WTC11 (cell line): ENCODE data around the gene TRIM62. TPM values are rescaled to one million over a fixed set of nuclear protein-coding genes. Genes with fewer than 3 reads are reported as not detected.

Experiments
- ATAC-seq: fragments of 200-7000 bp; cut with Tn5 transposase; 2 replicates; pipeline ENCODE4 v1.10.0; 2021; ENCODE audit warnings: mild to moderate bottlenecking, moderate library complexity
- CTCF ChIA-PET: fragments of 300-600 bp; sonication (Branson Sonifier 250); formaldehyde crosslinking; loops from one replicate; lab custom pipeline; 2021; ENCODE audit warnings: antibody characterized with exemption; lab: Charles Lee
- POLR2A ChIA-PET: fragments of 350-600 bp; sonication (Branson Sonifier 250); formaldehyde crosslinking; loops from one replicate; lab custom pipeline; 2021; ENCODE audit warnings: antibody characterized with exemption; lab: Charles Lee
- DNase-seq: peaks from one replicate; pipeline ENCODE4 v3.0.0; 2021; ENCODE audit warnings: low spot score
- H3K27ac Mint-ChIP-seq: 2 replicates; pipeline ENCODE4 v1.8.0; 2021; ENCODE audit warnings: mixed read lengths
- H3K27me3 Mint-ChIP-seq: 2 replicates; pipeline ENCODE4 v1.8.0; 2021; ENCODE audit warnings: low read depth, mild to moderate bottlenecking, moderate library complexity, mixed read lengths
- H3K36me3 Mint-ChIP-seq: 2 replicates; pipeline ENCODE4 v1.8.0; 2021; ENCODE audit warnings: mixed read lengths
- H3K4me1 Mint-ChIP-seq: 2 replicates; pipeline ENCODE4 v1.8.0; 2022; ENCODE audit warnings: mixed read lengths
- H3K4me3 Mint-ChIP-seq: 2 replicates; pipeline ENCODE4 v1.8.0; 2021; ENCODE audit warnings: mild to moderate bottlenecking, moderate library complexity, mixed read lengths
- H3K9me3 Mint-ChIP-seq: 2 replicates; pipeline ENCODE4 v1.8.0; 2021; ENCODE audit warnings: mixed read lengths
- AFF4 ChIP-seq: sonication (generic); formaldehyde crosslinking; IDR thresholded peaks from 2 replicates; pipeline ENCODE4 v1.8.1; 2023; ENCODE audit warnings: mild to moderate bottlenecking, missing genetic modification reagents, borderline replicate concordance
- ATF6 ChIP-seq: sonication (generic); formaldehyde crosslinking; IDR thresholded peaks from 2 replicates; pipeline ENCODE4 v1.8.1; 2023; ENCODE audit warnings: mild to moderate bottlenecking, missing genetic modification reagents
- CDX4 ChIP-seq: fragments of 250-450 bp; sonication (Bioruptor Pico); IDR thresholded peaks from 2 replicates; pipeline ENCODE4 v1.9.0; 2021; ENCODE audit warnings: moderate library complexity, mild to moderate bottlenecking, inconsistent platforms, borderline replicate concordance
- CTCF ChIP-seq: fragments of 200-600 bp; IDR thresholded peaks from 2 replicates; pipeline ENCODE4 v1.8.0; 2022; ENCODE audit warnings: antibody characterized with exemption
- FOXK1 ChIP-seq: sonication (generic); formaldehyde crosslinking; IDR thresholded peaks from 2 replicates; pipeline ENCODE4 v1.8.0; 2022; ENCODE audit warnings: mild to moderate bottlenecking, moderate library complexity, missing genetic modification reagents
- GABPB1 ChIP-seq: sonication (generic); formaldehyde crosslinking; IDR thresholded peaks from 2 replicates; pipeline ENCODE4 v1.8.1; 2023; ENCODE audit warnings: mild to moderate bottlenecking, missing genetic modification reagents
- GRHL2 ChIP-seq: fragments of 250-450 bp; sonication (Bioruptor Pico); IDR thresholded peaks from 2 replicates; pipeline ENCODE4 v1.8.0; 2022; ENCODE audit warnings: mild to moderate bottlenecking, moderate library complexity; ENCODE audit not compliant: insufficient replicate concordance, severe bottlenecking
- HMGA2 ChIP-seq: fragments of 250-450 bp; sonication (Bioruptor Pico); IDR thresholded peaks from 2 replicates; pipeline ENCODE4 v1.4.0; 2021; ENCODE audit warnings: mild to moderate bottlenecking, moderate library complexity
- HMGXB4 ChIP-seq: sonication (generic); formaldehyde crosslinking; IDR thresholded peaks from 2 replicates; pipeline ENCODE4 v1.8.1; 2023; ENCODE audit warnings: mild to moderate bottlenecking, moderate library complexity, missing genetic modification reagents
- JUN ChIP-seq: sonication (generic); formaldehyde crosslinking; IDR thresholded peaks from 2 replicates; pipeline ENCODE4 v1.8.0; 2023; ENCODE audit warnings: mild to moderate bottlenecking, missing genetic modification reagents
- KAT7 ChIP-seq: sonication (generic); formaldehyde crosslinking; IDR thresholded peaks from 2 replicates; pipeline ENCODE4 v1.8.1; 2023; ENCODE audit warnings: missing genetic modification reagents, mild to moderate bottlenecking, borderline replicate concordance
- OVOL2 ChIP-seq: fragments of 250-450 bp; sonication (Bioruptor Pico); IDR thresholded peaks from 2 replicates; pipeline ENCODE4 v1.9.0; 2021; ENCODE audit warnings: mild to moderate bottlenecking, borderline replicate concordance
- PRRX2 ChIP-seq: fragments of 250-450 bp; sonication (Bioruptor Pico); IDR thresholded peaks from 2 replicates; pipeline ENCODE4 v1.8.0; 2021; ENCODE audit warnings: mild to moderate bottlenecking
- SOX15 ChIP-seq: fragments of 250-450 bp; sonication (Bioruptor Pico); IDR thresholded peaks from 2 replicates; pipeline ENCODE4 v1.9.0; 2021; ENCODE audit warnings: mild to moderate bottlenecking
- SP1 ChIP-seq: sonication (generic); formaldehyde crosslinking; conservative IDR thresholded peaks from 2 replicates; pipeline ENCODE4 v1.8.1; 2022; ENCODE audit warnings: missing genetic modification reagents
- TCF7 ChIP-seq: sonication (generic); formaldehyde crosslinking; IDR thresholded peaks from 2 replicates; pipeline ENCODE4 v1.8.0; 2022; ENCODE audit warnings: mild to moderate bottlenecking, low read depth, missing genetic modification reagents, moderate library complexity
- USF1 ChIP-seq: sonication (generic); formaldehyde crosslinking; IDR thresholded peaks from 2 replicates; pipeline ENCODE4 v1.8.0; 2022; ENCODE audit warnings: mild to moderate bottlenecking, missing genetic modification reagents
- USF2 ChIP-seq: sonication (generic); formaldehyde crosslinking; IDR thresholded peaks from 2 replicates; pipeline ENCODE4 v1.8.1; 2023; ENCODE audit warnings: mild to moderate bottlenecking, missing genetic modification reagents, moderate library complexity
- ZNF232 ChIP-seq: sonication (generic); formaldehyde crosslinking; IDR thresholded peaks from 2 replicates; pipeline ENCODE4 v1.8.0; 2022; ENCODE audit warnings: mild to moderate bottlenecking, missing genetic modification reagents
- ZNF416 ChIP-seq: fragments of 250-450 bp; sonication (Bioruptor Pico); IDR thresholded peaks from 2 replicates; pipeline ENCODE4 v1.9.0; 2021; ENCODE audit warnings: mild to moderate bottlenecking, inconsistent platforms
- ZSCAN18 ChIP-seq: fragments of 250-450 bp; sonication (Bioruptor Pico); IDR thresholded peaks from 2 replicates; pipeline ENCODE4 v2.1.2; 2022; ENCODE audit warnings: mild to moderate bottlenecking, moderate library complexity
- total RNA-seq: library from RNA; stranded (reverse); gene quantifications from 3 replicates; pipeline ENCODE4 v1.2.3, GENCODE V29; 2021

The TRIM62 gene
- total RNA-seq, 1 experiment from 2014 or later, result 13.6 TPM

GRCh38 chr1:33175865-33176264, 6.0 kb downstream of the TRIM62 start:
- TF ChIP-seq USF1 (CRISPR knock-in tag), result no peak
- no peak for TF ChIP-seq GRHL2 (CRISPR knock-in tag)
- TF ChIP-seq OVOL2 (CRISPR knock-in tag), result no peak
- TF ChIP-seq ZNF232, result no peak
- TF ChIP-seq GABPB1 (CRISPR knock-in tag), result no peak
- no peak for TF ChIP-seq CTCF
- TF ChIP-seq HMGXB4 (CRISPR knock-in tag), result no peak
- H3K4me3 Mint-ChIP-seq, result no peak overlapping the region
- ChIA-PET POLR2A (no interaction called here), CTCF (no interaction called here)
- no peaks in the 10 kb centered on the region for H3K9me3 Mint-ChIP-seq
- H3K4me1 Mint-ChIP-seq, result peaks cover 31% of the 10 kb centered on the region
- ATAC-seq (no peak), DNase-seq (no peak)
- H3K36me3 Mint-ChIP-seq, result no peaks in the 10 kb centered on the region
- no peaks in the 10 kb centered on the region for H3K27me3 Mint-ChIP-seq
- no peak overlapping the region for H3K27ac Mint-ChIP-seq

GRCh38 chr1:33173091-33173490, 8.8 kb downstream of the TRIM62 start:
- no peak overlapping the region for H3K4me3 Mint-ChIP-seq
- H3K27me3 Mint-ChIP-seq, result no peaks in the 10 kb centered on the region
- H3K36me3 Mint-ChIP-seq, result no peaks in the 10 kb centered on the region
- DNase-seq, result no peak
- ATAC-seq, result no peak
- ChIA-PET POLR2A (no interaction called here), CTCF (interaction anchor here (0.7 to 1.4 kb wide), 4 partner anchors 10 to 122 kb away, joined by 3 to 4 read pairs (median 4); no protein-coding TSS in a partner anchor)
- H3K27ac Mint-ChIP-seq, result no peak overlapping the region; the same call in 1 of the 2 replicates
- H3K9me3 Mint-ChIP-seq, result no peaks in the 10 kb centered on the region
- H3K4me1 Mint-ChIP-seq, result peaks cover 36% of the 10 kb centered on the region
- TF ChIP-seq ZSCAN18 (no peak), SP1 (CRISPR knock-in tag) (no peak), SOX15 (CRISPR knock-in tag) (no peak), KAT7 (CRISPR knock-in tag) (no peak), USF1 (CRISPR knock-in tag) (no peak), TCF7 (CRISPR knock-in tag) (no peak), FOXK1 (CRISPR knock-in tag) (no peak), CDX4 (CRISPR knock-in tag) (no peak), OVOL2 (CRISPR knock-in tag) (no peak), ZNF416 (CRISPR knock-in tag) (no peak), USF2 (no peak), PRRX2 (CRISPR knock-in tag) (no peak), ATF6 (no peak), JUN (CRISPR knock-in tag) (no peak), AFF4 (CRISPR knock-in tag) (no peak), ZNF232 (no peak), HMGA2 (CRISPR knock-in tag) (no peak)
